Measurements from ENCODE around the gene RBM44.
"Not testable (repeated sequence)": the region's sequence is repeated elsewhere in the genome, so short reads cannot be mapped to it uniquely, and the experiment has no call there.

The RBM44 gene, protein sequence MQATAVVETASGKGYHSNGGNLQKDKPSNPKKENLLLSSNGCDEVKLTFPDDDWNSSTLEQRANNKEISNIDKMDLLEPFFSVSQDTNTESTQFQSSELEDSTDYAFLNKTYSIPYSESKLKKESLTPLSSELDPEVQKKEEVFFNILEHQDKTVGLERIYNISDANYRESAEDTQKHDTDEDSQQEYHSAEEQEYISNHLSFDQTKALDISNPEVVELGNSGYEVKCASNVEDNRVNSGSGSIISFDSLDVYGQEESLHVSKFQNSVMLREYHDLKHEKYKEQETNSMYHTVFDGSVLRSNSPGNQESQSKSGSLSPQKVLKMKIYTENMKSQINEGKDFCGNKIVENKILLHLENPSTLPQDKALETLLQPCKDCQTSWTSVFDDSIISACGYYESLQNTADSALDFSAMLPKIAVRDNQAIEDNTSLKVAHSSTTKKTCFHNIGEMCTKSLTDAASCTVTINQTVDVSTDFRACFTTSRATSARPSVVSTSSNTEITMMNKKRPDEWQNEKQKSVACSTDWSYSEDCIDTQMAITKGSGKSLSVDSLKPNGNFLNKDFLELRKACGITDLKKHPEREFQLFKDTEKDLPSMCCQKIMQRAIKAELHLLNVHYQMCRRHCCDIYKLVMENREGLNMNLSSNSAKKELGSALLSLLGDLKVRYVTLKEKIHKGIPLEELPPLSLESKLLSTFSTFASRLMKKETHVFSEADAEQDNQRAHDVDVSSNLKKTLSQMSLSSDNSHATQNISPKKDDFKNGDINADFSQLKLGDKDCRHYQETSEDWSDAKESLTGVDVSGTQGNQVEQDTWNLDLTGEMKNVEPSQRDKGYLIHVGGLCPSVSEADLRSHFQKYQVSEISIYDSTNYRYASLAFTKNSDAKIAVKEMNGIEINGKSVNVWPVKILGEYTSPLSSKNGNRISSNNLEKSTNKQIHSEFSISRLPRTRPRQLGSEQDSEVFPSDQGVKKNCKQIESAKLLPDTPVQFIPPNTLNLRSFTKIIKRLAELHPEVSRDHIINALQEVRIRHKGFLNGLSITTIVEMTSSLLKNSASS

DNA sequence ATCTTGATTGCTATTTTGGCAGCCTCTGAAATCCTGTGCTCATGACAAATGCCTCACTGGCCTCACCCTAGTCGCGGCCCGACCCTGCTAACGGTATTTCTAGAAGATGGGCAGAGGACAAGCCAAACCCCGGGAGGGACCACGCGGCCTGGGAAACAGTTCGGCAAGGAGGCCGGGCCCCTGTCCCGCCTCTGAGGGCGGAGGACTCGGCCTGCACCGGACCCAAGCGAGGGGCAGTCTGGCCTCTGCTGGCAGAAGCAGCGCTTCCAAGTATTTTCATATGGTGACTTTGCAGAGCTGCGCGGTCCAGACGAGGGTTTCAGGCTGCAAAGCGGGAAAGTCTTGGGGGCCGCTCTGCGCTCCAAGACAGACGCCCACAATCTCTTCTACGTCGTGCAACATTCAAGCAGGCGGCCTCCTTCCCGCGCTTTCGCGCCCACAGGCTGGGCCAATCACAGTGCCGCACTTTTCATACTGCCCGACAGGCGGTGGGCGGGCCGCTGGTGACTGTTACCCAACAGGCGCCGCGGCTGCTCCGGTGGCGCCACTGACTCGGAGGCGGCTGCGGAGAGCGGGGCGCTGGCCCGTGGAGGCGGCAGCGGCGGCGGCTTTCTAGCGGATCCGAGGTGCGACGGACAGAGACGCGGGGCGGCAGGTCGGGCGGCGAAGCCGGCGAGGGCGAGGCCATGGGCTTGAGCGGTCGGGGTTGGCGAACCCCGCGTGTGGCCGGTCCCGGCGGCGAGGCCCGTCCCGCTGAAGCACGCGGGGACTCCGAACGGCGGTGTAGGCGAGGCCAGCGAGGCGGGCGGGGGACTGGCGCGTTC, at the start of gene RBM44:
TSS of gene RBM44 (plus strand) at position 544 of the 824 bp plus-strand sequence. CDS start 14,831 bp downstream, outside the sequence.
- DNase-seq (ENCODE audit: low read depth in 2 of 2), result no peak

DNA sequence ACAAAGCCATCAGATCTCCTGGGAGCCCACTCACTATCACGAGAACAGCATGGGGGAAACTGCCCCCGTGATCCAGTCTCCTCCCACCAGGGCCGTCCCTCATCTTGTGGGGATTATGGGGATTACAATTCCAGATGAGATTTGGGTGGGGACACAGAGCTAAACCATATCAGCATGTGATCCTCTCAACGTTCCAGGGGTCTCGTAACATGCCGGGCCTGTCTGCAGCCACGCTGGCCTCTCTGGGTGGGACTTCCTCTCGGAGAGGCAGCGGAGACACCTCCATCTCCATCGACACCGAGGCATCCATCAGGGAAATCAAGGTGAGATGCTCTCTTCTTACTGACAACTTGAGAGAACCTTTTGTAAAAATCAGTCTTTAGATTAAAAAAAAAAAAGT, 49.6 kb upstream of the RBM44 start:
- DNase-seq (ENCODE audit: low read depth in 2 of 2), result no peak

DNA sequence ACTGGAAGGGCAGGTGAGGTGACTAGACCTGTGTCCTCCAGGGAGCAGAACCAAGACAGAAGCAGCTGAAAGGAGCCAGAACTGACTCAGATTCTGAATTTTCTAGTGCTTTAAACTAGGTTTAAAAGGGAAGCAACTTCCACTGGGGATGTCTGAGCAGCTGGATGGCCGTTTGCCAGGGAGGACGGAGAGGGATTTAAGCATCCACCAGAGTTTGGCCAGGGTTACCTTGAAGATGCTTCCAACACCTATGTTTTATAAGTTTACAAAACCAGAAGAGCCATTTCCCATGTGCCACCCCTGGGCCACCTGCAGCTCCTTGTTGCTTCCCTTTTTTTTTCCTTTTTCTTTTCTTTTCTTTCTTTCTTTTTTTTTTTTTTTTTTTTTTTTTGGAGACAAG, 48.6 kb upstream of the RBM44 start:
- DNase-seq (ENCODE audit: low read depth in 2 of 2), result no peak

DNA sequence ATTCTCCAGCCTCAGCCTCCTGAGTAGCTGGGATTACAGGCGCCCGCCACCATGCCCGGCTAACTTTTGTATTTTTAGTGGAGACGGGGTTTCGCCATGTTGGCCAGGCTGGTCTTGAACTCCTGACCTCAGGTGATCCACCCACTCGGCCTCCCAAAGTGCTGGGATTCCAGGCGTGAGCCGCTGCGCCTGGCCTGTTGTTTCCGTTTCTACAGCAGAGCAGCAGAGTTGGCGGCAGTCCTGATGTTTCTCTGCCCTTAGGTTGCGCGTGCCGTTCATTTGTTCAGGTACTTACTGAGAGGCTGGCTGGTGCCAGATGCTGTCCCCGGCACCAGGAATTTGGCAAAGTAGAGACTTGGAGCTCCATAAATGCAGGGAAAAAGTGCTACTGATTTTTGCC, 48.1 kb upstream of the RBM44 start:
- not testable (repeated sequence) for DNase-seq (ENCODE audit: low read depth in 2 of 2)

DNA sequence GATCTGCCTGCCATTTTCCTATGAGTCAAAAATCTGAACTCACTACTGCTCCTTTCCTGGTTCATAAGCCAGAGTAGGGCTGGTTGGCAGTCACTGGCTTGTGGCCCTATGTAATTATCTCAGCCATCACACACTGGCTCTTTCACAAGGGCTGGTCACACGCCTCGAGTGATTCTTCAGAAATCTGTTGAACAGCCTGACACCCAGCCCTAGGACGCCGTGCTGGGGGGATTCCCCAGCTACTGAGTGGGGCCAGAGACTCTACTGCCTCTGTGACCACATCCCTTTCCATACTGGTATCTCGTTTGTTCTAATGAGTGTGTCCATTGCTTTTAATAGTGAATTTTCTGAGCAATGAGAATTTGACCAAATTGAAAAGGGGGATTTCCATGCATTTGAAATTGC, 45.8 kb upstream of the RBM44 start:
- no peak for DNase-seq (ENCODE audit: low read depth in 2 of 2)

DNA sequence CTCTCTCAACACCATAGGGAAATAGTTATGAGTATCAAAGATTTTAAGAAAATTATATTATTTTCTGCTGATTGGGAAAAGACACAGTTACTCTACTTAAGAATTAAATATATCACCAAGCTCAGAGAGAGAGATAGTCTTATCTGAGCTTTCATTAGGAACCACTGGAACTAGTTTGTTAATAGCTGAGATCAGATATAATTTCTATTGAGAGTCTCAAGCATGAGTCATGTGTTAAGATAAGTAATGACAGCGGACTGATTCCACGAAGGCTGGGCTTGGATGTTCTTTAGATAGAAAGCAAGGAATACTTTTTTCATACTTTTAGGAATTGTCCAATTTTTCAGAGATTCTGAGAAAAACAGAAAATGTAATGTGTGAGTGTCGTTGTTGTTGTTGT, 44.4 kb upstream of the RBM44 start:
- no peak for DNase-seq (ENCODE audit: low read depth in 2 of 2)

DNA sequence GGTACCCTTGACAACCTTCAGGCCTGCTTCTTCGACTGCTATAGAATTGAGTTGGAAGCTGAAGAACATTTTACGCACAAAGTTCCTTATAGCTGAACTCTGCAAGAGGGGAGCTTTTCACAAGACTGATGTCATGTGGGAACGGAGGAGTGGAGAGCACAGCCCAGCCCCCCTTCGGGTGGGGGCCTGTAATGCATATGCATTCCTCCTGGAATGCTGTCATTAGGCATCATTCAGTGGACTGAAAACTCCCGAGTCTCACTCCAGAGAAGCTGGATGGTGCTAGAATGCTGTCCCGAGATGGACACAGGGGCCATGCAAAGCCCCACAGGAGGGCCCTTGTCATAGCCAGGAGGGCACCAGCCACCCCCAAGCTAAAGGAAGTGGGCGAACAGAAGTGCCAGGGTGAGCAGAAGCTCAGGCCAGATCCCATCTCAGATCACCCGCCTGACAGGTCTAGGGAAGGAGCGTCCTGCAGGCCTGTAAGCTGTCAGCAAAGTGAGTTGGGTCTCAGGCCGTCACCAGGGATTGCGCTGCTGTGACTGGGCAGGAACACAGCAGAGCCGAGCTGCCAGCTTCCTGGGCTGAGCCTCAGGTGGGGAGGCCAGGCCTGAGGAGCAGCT, 43.8 kb upstream of the RBM44 start:
- no peak for DNase-seq (ENCODE audit: low read depth in 2 of 2)

DNA sequence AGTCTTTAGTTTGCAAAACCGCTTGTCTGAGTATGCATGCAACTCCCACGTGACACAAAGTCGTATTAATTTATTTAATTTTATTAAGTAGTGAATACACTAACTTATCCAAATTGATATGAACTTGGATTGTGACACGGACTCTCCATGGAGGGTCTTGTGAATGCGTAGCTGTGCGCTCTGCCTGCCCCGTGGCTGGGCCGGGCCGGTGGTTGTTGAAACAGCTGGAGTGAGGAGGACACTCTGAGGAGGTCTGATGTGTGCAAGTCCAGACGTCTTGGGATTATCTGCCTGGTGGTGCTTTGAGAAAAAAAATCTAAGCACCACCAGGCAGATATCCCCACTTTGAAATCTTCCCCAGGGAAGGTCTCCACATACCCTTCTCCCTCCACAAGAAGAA, 41.0 kb upstream of the RBM44 start:
- DNase-seq (ENCODE audit: low read depth in 2 of 2), result no peak

DNA sequence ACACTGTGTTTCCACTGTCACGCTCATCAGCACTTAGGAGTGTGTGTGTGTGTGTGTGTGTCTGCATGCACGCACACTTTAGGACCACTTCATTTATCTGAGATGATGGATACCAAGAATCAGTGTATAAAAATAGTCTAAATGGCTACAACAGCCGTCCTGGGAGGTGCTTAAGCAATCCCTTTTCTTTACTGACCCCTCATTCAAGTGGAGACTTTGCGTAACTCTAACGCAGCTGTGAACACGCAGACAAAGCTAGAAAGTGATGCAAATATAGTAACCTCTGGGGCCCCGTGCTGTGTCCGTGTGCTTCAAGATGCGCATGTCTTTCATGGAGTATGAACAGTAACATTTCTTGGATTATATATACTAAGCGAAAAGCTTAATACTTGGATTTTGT, 40.4 kb upstream of the RBM44 start:
- no peak for DNase-seq (ENCODE audit: low read depth in 2 of 2)

DNA sequence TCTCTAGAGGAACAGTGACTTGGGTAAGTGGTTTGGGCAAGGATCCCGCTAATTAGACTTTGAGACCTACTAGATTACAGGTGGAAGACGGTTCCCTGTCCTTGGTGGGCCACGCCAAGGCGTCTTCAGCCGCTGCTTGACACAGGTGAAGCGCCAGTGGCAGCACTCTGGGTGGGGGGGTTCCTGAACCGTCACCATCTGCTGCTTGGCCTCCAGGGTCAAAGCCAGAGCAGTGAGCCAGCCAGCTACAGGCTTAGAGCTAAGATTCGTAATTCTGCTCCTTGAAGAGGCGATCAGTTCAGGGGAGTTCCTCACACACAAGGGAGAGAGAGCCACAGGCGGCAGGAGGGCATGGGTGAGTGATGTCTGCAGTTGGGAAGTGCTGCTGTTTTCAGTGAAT, 39.4 kb upstream of the RBM44 start:
- no peak for DNase-seq (ENCODE audit: low read depth in 2 of 2)

DNA sequence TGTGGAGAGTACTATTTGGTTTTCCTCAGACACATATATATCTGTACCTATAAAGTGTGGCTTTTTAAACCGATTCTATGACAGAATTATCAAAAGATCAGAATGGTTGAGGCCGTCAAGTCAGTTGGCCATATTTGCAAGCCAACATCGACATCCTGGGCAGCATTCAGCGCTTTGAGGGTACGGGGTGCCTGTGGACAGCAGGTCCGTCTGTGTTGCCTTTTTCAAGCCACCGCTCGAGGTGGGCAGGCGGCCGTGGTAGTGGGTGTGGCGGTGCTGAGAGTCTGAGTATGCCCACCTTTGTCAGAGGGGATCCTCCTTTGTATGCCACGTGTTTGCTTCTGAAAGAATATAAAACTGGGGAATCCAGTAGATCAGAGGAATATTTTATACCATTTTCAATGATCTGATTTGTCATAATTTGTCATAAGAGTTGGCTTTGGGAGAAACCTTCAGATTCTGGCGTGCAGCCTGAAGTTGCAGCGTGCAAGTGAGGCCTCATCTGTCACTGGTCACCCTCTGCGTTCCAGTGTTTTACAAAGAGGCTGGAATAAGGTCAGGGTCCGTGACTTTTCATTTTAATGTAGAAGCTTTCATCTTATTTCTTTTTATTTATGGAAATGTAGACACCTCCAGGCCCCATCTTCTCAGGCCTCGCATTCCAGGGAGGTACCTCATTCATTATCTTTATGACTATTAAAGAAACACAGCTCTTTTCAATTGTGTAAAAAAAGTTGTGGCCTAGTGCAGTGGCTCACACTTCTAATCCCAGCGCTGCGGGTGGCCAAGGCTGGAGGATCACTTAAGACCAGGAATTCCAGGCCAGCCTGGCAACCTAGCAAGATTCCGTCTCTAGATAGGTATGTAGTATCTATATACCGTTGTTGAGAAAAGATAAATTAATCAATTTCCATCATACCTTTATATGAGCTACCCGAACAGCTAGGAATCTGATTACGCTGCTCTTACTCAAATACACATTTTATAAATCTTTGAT, 37.8 kb upstream of the RBM44 start:
- DNase-seq (ENCODE audit: low read depth in 2 of 2), result no peak

DNA sequence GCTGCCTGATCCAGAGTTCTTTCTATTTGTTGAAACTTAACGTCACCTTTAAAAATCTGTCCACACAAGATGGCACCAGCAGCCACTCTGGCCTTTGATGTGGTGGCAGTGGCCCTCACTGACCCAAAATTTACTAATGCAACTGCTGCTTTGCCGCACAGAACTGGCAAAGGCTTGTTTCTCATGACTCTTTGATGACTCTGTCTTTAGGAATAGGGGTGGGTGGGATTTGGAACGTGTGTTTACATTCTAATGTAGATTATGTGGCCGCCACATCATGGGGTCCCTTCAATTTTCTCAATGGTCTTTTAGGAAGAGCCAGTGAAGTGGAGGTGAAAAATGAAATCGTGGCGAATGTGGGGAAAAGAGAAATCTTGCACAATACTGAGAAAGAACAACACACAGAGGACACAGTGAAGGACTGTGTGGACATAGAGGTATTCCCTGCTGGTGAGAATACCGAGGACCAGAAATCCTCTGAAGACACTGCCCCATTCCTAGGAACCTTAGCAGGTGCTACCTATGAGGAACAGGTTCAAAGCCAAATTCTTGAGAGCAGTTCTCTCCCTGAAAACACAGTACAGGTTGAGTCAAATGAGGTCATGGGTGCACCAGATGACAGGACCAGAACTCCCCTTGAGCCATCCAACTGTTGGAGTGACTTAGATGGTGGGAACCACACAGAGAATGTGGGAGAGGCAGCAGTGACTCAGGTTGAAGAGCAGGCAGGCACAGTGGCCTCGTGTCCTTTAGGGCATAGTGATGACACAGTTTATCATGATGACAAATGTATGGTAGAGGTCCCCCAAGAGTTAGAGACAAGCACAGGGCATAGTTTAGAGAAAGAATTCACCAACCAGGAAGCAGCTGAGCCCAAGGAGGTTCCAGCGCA, 36.0 kb upstream of the RBM44 start:
- not testable (repeated sequence) for DNase-seq (ENCODE audit: low read depth in 2 of 2)

DNA sequence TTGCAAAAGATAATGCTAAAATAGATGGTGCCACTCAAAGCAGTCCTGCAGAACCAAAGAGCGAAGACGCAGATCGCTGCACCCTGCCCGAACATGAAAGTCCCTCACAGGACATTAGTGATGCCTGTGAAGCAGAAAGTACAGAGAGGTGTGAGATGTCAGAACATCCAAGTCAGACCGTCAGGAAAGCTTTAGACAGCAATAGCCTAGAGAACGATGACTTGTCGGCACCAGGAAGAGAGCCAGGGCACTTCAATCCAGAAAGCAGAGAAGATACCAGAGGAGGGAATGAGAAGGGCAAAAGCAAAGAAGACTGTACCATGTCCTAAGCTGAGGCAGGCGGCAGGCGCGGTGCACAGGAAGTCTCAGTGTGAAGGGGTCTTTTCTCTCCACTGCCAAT, 34.8 kb upstream of the RBM44 start:
- no peak for DNase-seq (ENCODE audit: low read depth in 2 of 2)

DNA sequence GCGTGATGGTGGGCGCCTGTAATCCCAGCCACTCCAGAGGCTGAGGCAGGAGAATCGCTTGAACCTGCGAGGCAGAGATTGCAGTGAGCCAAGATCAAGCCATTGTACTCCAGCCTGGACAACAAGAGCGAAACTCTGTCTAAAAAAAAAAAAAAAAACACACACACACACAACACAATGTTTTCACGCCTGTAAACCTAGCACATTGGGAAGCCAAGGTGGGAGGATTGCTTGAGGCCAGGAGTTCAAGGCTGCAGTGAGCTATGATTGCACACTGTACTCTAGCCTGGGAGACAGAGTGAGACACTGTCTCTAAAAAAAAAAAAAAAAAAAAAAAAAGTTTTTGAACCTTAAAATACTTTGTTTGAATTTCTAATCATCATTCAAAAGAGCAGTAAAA, 33.5 kb upstream of the RBM44 start:
- not testable (repeated sequence) for DNase-seq (ENCODE audit: low read depth in 2 of 2)

DNA sequence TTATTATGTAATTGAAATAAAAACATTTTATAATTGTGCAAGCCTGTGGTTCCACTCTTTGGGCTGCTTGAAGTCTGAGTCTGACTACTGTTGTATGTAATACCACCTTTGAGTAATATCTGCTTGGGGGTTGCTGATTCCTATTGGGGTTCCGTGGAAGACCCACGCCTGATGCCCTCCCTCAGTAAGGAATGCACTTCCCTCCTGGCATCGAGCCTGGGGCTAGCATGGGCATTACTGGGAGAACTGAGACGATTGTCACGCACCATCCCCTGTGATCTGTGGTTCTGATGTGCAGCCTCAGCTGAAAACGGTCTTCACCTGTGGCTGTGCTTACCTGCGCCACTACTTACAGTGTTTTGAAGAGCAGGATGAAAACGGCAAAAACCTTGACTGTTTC, 32.7 kb upstream of the RBM44 start:
- no peak for DNase-seq (ENCODE audit: low read depth in 2 of 2)

DNA sequence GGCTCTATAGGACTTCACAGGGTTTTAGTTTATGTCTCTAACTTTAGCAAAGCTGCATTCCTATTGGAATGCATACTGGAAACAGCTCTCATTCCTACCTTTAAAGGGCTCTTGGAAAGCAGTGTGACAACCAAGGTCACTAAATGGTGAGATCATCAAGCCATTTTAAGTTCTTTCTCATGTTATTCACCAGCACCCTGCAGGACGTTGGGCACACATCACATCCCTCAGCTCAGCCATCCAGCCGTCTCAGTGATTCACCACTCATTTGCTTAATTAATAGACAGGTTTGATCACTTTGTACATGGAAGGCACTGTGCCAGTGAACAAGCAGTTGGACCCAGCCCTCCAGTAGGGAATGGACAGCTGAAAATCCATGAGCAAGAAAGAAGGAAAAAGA, 32.2 kb upstream of the RBM44 start:
- DNase-seq (ENCODE audit: low read depth in 2 of 2), result no peak

DNA sequence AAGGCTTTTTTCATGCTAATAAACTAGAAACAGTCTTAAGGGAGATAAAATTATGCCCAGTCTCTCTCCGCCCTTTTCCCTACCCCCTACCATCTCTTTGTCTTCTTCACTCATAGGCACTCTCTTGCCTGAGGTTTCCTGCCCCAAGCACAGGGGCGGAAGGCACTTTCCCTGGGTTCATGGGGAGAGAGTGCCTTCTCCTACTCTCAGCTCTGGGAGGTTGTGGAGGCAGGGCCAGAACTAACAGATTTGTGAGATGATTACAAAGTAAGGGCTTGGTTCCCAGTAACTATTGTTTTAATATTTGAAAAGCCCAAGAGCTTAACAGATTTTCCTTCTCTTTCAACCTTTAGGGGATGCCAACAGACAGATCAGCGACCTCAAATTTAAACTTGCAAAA, 26.1 kb upstream of the RBM44 start:
- no peak for DNase-seq (ENCODE audit: low read depth in 2 of 2)

DNA sequence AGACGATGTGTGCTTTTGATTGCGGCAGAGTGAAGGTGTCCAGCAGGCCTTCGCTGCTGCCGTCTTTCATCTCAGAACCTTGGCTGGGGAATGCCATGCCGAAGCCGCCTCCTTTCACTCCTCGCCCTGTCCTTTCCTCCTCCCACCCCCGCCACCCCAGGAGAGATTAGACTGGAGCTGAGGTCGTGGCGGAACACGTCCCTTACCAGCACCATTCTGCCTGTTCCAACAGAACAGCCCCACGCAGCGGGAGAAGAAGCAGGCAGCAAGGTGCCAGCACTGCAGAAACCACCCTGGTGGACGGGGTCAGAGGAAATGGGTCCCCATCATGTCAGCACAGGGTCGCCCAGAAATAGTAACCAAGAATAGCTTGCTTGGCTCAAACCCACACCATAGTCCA, 24.8 kb upstream of the RBM44 start:
- no peak for DNase-seq (ENCODE audit: low read depth in 2 of 2)
